Measurements from ENCODE around the gene NAALADL1.

DNA sequence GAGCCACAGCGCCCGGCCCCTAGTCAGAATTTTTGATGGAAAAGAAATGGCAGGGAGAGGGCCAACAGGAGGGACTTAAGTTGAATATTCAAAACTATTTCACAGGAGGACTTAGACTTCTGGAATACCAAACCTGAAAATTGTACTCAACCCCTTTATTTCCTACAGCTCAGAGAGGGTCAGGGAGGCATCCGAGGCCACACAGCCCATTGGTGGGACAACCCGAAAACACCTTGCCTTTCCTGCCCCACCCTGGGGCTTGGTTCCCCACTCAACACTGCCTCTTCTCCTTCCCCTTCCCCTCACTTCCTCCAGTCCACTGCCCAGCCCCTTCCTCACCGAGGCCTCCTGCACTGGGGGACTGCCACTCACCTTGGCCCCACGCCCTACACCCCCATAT is 1.4 kb downstream of the NAALADL1 start:
- no peak for TF ChIP-seq POLR2AphosphoS5 (IDR thresholded peaks at IDR 0.05; ENCODE audit: borderline replicate concordance, low read depth, low read length)
- no peak for TF ChIP-seq EZH2 (IDR thresholded peaks at IDR 0.05)
